HuH-7.5 (cell line): ENCODE data around the gene PRPF6.
"Not testable (repeated sequence)": the region's sequence is repeated elsewhere in the genome, so short reads cannot be mapped to it uniquely, and the experiment has no call there.

ENCODE experiments used
- DNase-seq: peaks from one replicate; pipeline ENCODE4 v3.0.0; 2011; ENCODE audit warnings: low spot score

PRPF6 gene

GRCh38 chr20:63960654-63961621, 20.0 kb upstream of the PRPF6 start:
- DNase-seq = not testable (repeated sequence)

DNA sequence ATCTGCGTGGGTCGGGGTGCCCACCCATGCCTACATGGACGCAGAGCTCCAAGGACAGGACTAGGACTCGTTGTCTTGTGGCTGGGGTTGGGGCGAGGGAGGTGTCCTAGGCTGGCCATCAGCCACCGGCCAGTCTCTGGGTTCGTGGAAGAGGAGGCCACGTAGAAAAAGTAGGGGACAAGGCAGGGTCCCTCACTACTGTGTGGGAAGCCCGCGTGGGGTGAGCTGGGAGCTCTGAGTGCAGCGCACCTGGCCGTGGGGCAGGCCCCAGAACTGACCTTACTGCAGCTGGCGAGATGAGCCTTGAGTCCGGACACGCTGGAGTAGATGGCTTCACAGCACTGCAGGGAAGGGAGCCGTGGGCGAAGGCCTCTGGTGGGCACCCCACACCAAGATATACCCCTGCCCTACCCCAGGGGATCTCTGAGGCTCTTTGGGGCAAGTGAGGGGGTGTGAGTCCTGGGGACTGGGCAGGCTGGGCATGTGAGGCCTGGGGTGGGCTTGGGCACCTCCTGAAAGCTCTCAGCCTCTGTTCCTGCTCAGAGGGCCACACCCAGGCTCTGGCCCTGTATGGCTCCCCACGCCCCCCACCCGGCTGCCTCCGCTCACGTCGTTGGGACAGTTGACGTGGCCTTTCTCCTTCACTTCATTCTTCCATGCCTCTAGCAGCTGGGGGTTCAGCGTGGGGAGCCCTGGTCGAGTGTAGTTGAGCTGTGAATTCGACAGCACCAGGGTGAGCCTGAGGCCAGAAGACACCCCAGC, 19.1 kb upstream of the PRPF6 start:
- DNase-seq = no peak

- DNase-seq = no peak
Measured at GRCh38 chr20:63962426-63963347, 18.2 kb upstream of the PRPF6 start.

DNA sequence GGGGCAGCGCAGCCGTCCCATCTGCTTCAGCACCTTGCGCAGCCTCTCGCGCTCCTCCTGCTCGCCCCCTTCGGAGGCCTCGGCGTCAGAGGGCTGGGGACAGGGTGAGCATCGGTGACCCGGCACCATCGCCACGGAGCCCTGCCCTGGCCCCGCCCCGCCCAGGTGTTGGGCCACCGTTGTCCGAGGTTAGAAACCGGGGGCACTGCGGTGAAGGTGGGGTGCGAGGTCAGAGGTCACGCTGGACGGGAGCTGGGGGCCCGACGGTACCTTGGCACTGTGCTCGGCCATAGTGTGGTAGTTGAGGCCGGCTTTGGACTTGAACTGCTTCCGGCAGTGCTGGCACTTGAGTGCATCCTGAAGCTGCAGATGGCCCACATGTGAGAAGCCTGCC, 17.6 kb upstream of the PRPF6 start:
- DNase-seq = no peak

DNA sequence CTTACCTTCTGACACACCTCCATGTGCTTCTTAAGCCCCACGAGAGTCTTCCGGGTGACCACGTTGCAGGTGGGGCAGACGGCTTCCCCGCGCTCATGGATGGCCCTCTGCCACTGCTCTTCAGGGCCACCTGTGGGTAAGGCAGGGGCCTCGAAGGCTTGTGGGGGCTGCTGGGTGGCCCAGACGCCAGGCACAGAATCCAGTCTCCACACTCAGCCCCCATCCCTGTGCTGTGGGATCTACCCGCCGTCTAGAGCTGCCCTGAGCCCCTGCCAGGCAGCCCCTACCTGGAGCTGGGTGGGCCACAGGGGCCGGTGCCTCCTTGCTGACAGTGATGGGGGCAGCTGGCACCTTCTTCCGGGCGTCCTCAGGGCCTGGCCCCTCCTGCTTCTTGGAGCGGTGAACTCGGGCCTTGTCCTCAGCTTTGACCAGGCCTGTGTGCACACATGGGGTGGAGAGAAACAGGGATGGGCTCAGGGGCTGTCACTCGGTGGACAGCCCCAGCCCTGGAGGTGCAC, 17.1 kb upstream of the PRPF6 start:
- no peak for DNase-seq

- DNase-seq = no peak
Measured at GRCh38 chr20:63964412-63964811, 16.5 kb upstream of the PRPF6 start.

DNA sequence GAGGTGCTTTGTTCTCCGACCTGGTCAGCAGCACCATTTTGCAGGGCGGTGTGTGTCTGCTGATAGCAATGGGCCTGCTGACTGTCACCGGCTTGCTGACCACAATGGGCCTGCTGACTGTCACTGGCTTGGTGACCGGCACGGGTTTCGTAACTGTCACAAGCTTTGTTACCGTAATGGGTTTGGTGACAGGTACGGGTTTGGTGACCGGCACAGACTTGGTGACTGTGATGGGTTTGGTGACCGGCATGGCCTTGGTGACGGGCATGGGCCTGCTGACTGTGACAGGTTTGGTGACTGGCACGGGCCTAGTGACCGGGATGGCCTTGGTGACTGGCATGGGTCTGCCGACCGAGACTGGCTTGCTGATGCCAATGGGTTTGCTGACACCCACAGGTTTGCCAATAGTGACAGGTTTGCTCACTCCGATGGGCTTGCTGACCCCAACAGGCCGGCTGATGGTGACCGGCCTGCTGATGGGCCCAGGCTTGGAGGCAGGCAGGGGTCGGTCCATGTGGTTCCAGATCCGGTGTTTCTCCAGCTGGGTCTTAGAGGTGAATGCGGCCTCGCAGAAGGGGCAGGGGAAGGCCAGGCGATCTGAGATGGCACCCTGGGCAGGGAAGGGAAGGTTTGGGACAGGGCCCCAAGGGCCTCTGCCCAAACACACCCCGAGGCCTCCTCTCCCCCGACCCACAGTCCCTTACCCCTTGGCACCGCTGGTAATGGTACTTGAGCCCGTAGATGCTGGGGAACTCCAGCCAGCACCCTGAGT, 14.6 kb upstream of the PRPF6 start:
- DNase-seq = no peak

- DNase-seq = no peak
Measured at GRCh38 chr20:63966944-63967322, 14.0 kb upstream of the PRPF6 start.

DNA sequence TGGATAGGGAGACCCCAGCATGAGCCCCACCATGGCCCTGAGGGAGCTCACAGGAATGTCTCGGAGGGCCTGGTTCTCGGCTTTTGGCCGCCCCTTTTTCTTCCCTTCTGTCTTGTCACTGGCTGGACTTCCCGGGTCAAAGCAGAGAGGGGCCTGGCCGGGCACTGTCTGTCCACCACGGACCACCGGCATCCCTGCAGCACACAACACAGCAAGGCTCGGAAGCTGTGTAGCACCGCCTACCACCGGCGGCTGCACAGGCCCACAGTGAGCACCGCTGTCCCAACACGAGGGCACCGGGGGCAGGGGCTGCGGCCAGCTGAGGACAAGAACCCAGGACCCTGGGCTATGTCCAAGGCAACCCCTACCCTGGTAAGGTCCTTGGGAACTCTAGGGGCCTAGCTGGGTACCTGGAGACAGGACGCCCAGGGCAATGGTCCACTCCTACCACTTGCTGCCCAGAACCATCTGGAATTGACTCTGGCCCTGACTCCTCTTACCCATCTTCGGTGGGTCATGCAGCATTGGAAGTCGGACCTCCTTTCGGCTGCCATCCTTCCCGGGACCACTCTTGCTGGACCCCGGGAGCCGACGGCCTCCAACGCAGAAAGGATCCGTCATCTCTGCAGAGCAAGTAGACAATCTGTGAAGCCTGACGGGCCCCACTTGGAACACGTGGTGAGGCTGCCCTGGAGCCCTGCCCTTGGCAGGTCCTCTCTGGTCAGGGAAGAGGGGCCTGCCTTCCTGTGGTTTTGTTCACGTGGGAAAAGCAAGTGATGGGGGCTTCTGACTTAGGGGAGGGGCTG, 13.4 kb upstream of the PRPF6 start:
- DNase-seq = no peak

DNA sequence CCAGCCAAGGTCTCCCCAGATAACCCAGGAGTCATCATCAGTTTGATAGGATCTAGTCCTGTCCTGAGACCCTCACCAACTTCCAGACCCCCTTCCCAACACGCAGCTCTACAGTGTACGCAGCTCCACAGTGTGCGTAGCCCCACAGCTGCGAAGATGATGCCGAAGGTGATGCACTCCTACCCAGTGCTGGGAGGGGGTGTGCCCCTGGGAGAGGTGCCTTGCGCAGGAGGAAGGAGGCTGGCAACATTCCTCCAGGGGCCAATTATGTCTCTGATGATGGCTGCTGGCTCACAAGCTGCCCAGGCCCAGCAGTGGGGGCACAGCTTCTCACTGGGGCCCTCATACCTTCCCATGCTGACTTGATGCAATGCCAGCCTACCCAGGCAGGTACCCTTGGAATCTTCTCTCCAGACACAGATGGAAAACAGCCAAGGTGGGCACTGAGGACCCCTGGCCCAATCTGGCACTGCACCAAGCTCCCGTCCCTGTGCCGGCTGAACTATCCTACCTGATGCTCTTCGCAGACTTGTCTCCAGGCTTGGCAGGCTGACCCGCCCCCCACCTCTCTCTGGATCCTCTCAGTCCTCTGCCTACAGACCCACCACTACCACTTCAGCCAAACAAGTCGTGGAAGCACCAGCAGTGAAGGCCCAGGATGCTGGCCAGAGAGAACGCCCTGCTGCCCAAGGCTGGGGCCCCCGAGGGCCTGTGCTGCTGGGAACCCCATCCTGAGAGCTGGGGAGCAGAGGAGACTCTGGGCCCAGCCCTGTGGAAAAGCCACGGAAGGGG, 12.6 kb upstream of the PRPF6 start:
- DNase-seq = no peak

DNA sequence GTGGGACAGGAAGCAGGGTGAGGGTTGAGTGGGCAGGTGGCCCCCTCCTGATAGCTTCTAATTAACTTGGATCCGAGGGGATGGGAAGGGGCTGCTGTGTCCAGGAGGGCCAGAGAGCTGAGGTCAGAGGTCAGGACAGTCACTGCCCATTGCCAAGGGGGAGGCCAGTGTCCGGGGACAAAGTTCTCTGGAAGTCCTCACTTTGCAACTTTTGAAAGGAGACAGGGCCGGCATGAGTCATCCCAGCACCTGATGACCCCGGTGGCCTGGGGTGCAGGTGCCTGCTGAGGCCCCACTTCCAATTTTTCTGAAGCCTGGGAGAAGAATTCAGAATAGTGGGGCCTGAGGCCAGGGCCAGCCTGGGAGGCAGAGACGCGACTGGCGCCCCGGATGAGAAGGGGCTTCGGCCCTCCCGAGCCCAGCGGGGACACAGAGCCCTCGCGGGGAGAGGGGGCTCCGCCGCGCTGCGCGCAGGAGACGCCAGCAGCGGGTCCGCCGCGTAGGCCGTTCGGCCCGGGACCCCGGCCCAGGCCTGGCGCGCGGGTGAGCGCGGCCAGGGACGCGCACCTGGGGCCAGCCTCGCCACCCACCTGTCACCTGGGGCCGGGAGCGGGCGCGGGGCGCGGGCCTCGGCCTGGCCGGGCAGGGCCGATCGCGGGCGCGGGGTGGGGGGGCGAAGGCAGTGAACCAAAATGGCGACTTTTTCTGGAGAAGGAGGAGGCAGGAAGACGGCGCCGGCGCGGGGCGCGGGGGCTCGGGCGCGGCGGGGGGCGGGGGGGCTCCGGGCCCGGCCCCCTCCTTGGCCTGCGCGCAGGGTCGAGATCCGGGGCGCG, 11.8 kb upstream of the PRPF6 start:
- DNase-seq = no peak

- DNase-seq = no peak
Measured at GRCh38 chr20:63969838-63970713, 10.9 kb upstream of the PRPF6 start, which contains the start of gene ZNF512B. Gene ZNF512B (minus strand): TSS chr20:63969930. CDS start chr20:63967950, 1,980 bp downstream.

GRCh38 chr20:63970714-63971431, 10.1 kb upstream of the PRPF6 start:
- DNase-seq = no peak

DNA sequence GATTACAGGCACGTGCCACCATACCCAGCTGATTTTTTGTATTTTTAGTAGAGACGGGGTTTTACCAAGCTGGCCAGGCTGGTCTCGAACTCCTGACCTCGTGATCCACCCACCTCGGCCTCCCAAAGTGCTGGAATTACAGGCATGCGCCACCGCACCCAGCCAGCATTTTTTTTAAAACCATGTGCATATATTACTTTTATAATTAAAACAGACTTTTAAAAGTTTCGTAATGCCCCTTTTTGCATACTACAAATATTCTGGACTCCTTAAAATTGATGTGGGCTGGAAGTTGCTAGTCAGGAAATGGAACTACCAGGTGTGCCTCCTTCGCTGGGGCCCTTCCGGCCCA, 9.0 kb upstream of the PRPF6 start:
- not testable (repeated sequence) for DNase-seq

- DNase-seq = no peak
Measured at GRCh38 chr20:63972312-63973159, 8.4 kb upstream of the PRPF6 start.

GRCh38 chr20:63973160-63973479, 7.8 kb upstream of the PRPF6 start:
- no peak for DNase-seq
